Left renal cortex interstitium (tissue), 4 donors: ENCODE data around the gene POLR3E. TPM values are rescaled to one million over a fixed set of nuclear protein-coding genes. Genes with fewer than 3 reads are reported as not detected.
A peak's percentile ranks its signal among the peaks of the same experiment; 100 is the strongest.
"Not testable (repeated sequence)": the region's sequence is repeated elsewhere in the genome, so short reads cannot be mapped to it uniquely, and the experiment has no call there.

Source experiments
- DNase-seq, 4 donors: peaks; one replicate each; pipeline ENCODE4 v3.0.0-alpha.2; 2013; ENCODE audit warnings: low read depth in 4 of 4, low spot score in 2 of 4, missing footprints in 1 of 4
- polyA plus RNA-seq, 4 donors: library from polyadenylated mRNA; unstranded; fragments of 120-200 nt; gene quantifications; one replicate each; pipeline ENCODE4 v1.2.1, GENCODE V29; 2013; ENCODE audit not compliant: insufficient read length in 4 of 4

POLR3E gene
- polyA plus RNA-seq, 4 donors = 41.2 to 70.1 (median 57.0) TPM

- no peak for DNase-seq
Measured at GRCh38 chr16:22356930-22357634, 59.9 kb downstream of the POLR3E start.

GRCh38 chr16:22357635-22357971, 60.4 kb downstream of the POLR3E start:
- no peak for DNase-seq

GRCh38 chr16:22358000-22358399, 60.8 kb downstream of the POLR3E start:
- DNase-seq = no peak

- no peak for DNase-seq
Measured at GRCh38 chr16:22359679-22360078, 62.5 kb downstream of the POLR3E start.

GRCh38 chr16:22360963-22361659, 63.9 kb downstream of the POLR3E start:
- DNase-seq = no peak

- no peak for DNase-seq
Measured at GRCh38 chr16:22364241-22364640, 67.0 kb downstream of the POLR3E start.

- DNase-seq = no peak
Measured at GRCh38 chr16:22366371-22366770, 69.2 kb downstream of the POLR3E start.

GRCh38 chr16:22366889-22367288, 69.7 kb downstream of the POLR3E start:
- no peak for DNase-seq

GRCh38 chr16:22368200-22368826, 71.1 kb downstream of the POLR3E start:
- DNase-seq = not testable (repeated sequence)

GRCh38 chr16:22369221-22369811, 72.1 kb downstream of the POLR3E start:
- peak in 2 of 4 donors; percentile 34 to 47 for DNase-seq

GRCh38 chr16:22370038-22370820, 73.0 kb downstream of the POLR3E start:
- DNase-seq = no peak

GRCh38 chr16:22372882-22373661, 75.9 kb downstream of the POLR3E start:
- DNase-seq = no peak

- peak in 1 of 4 donors; percentile 31 for DNase-seq
Measured at GRCh38 chr16:22373662-22374310, 76.6 kb downstream of the POLR3E start.

- peak; percentile 86 to 95 (median 92) for DNase-seq
Measured at GRCh38 chr16:22374311-22375116, 77.3 kb downstream of the POLR3E start, which contains the start of gene CDR2. CDR2 (minus strand) TSS chr16:22374619; CDS start chr16:22374309, 310 bp downstream.

- DNase-seq = peak in 1 of 4 donors; percentile 18
Measured at GRCh38 chr16:22375117-22375962, 78.1 kb downstream of the POLR3E start.

GRCh38 chr16:22375963-22376640, 78.9 kb downstream of the POLR3E start:
- no peak for DNase-seq

- DNase-seq = no peak
Measured at GRCh38 chr16:22379656-22380055, 82.4 kb downstream of the POLR3E start.
